ENCODE data around the gene BCKDHA. TPM values are rescaled to one million over a fixed set of nuclear protein-coding genes. Genes with fewer than 3 reads are reported as not detected.

Gene BCKDHA
- total and polyA plus RNA-seq, 9 of the 15 experiments (the other 6 are each of a cell fraction or from before 2014, with no cell fraction given): 4.5 to 52.5 (median 14.1) TPM

GRCh38 chr19:41352609-41353465 is 44.8 kb upstream of the BCKDHA start (continued):
- peak; percentile 70 for TF ChIP-seq KDM5B (IDR thresholded peaks at IDR 0.05; ENCODE audit: insufficient replicate concordance, low read depth, low read length)
- no peak for TF ChIP-seq MYBL2 (IDR thresholded peaks at IDR 0.05; ENCODE audit: low read depth)
- no peak for TF ChIP-seq MYBL2 (CRISPR knock-in tag; IDR thresholded peaks at IDR 0.05; ENCODE audit: borderline replicate concordance)
- TF ChIP-seq NR2F6 (CRISPR knock-in tag; IDR thresholded peaks at IDR 0.05): no peak
- no peak; the same call in none of the 2 replicates for TF ChIP-seq SP1 (CRISPR knock-in tag; IDR thresholded peaks at IDR 0.05)
- TF ChIP-seq ZNF121 (CRISPR knock-in tag; conservative IDR thresholded peaks at IDR 0.05): no peak
- no peak for TF ChIP-seq CTBP1 (IDR thresholded peaks at IDR 0.05; ENCODE audit: borderline replicate concordance)
- peak; percentile 28 for TF ChIP-seq RBBP5 (IDR thresholded peaks at IDR 0.05; ENCODE audit: borderline replicate concordance, insufficient read depth, low read length, poor library complexity, severe bottlenecking)
- no peak for TF ChIP-seq CHD2 (IDR thresholded peaks at IDR 0.05; ENCODE audit: low read depth, low read length)
- TF ChIP-seq KAT8 (IDR thresholded peaks at IDR 0.05; ENCODE audit: low read depth): no peak
- no peak for TF ChIP-seq ZNF639 (CRISPR knock-in tag; conservative IDR thresholded peaks at IDR 0.05 in 1 of 2, IDR thresholded peaks at IDR 0.05 in 1 of 2)
- 0 out of 2 replicates have a peak, but pooled peaks have one; percentile 16 for TF ChIP-seq MBD2 (IDR thresholded peaks at IDR 0.05; ENCODE audit: borderline replicate concordance, low read depth)
- TF ChIP-seq XRCC4 (IDR thresholded peaks at IDR 0.05; ENCODE audit: extremely low read depth, insufficient read depth, insufficient read length): no peak
- TF ChIP-seq ZKSCAN1 (IDR thresholded peaks at IDR 0.05; ENCODE audit: low read depth, low read length): no peak
- TF ChIP-seq, protein P1, sequence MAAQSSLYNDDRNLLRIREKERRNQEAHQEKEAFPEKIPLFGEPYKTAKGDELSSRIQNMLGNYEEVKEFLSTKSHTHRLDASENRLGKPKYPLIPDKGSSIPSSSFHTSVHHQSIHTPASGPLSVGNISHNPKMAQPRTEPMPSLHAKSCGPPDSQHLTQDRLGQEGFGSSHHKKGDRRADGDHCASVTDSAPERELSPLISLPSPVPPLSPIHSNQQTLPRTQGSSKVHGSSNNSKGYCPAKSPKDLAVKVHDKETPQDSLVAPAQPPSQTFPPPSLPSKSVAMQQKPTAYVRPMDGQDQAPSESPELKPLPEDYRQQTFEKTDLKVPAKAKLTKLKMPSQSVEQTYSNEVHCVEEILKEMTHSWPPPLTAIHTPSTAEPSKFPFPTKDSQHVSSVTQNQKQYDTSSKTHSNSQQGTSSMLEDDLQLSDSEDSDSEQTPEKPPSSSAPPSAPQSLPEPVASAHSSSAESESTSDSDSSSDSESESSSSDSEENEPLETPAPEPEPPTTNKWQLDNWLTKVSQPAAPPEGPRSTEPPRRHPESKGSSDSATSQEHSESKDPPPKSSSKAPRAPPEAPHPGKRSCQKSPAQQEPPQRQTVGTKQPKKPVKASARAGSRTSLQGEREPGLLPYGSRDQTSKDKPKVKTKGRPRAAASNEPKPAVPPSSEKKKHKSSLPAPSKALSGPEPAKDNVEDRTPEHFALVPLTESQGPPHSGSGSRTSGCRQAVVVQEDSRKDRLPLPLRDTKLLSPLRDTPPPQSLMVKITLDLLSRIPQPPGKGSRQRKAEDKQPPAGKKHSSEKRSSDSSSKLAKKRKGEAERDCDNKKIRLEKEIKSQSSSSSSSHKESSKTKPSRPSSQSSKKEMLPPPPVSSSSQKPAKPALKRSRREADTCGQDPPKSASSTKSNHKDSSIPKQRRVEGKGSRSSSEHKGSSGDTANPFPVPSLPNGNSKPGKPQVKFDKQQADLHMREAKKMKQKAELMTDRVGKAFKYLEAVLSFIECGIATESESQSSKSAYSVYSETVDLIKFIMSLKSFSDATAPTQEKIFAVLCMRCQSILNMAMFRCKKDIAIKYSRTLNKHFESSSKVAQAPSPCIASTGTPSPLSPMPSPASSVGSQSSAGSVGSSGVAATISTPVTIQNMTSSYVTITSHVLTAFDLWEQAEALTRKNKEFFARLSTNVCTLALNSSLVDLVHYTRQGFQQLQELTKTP (IDR thresholded peaks at IDR 0.05; ENCODE audit: low read depth in 1 of 2, partially characterized antibody in 2 of 2): no peak
- TF ChIP-seq POLR2G (IDR thresholded peaks at IDR 0.05; ENCODE audit: low read depth, low read length): peak; percentile 83
- TF ChIP-seq ZNF707 (CRISPR knock-in tag; conservative IDR thresholded peaks at IDR 0.05): no peak
- TF ChIP-seq GTF2E2 (tag; IDR thresholded peaks at IDR 0.05): 0 out of 2 replicates have a peak, but pooled peaks have one; percentile 21
- no peak for TF ChIP-seq BRF2 (IDR thresholded peaks at IDR 0.05; ENCODE audit: borderline replicate concordance, insufficient read depth, insufficient read length)
- TF ChIP-seq HCFC1 (IDR thresholded peaks at IDR 0.05; ENCODE audit: low read depth, low read length): peak; percentile 48
- no peak for TF ChIP-seq ZNF644 (tag; IDR thresholded peaks at IDR 0.05; ENCODE audit: low read depth)

Data from K562 (cell line).